T47D (cell line): ENCODE data around the gene MAN1C1.
A peak's percentile ranks its signal among the peaks of the same experiment; 100 is the strongest.
"Not testable (repeated sequence)": the region's sequence is repeated elsewhere in the genome, so short reads cannot be mapped to it uniquely, and the experiment has no call there.

Experiments used
- DNase-seq, 2 experiments: peaks; one replicate each; pipeline versions ENCODE4 v3.0.0 to v3.0.0-alpha.2; 2011 to 2012; ENCODE audit warnings: low read depth in 1 of 2, low spot score in 1 of 2
- JUND ChIP-seq: IDR thresholded peaks from 2 replicates; pipeline ENCODE4 v1.6.1; 2012; ENCODE audit warnings: low read depth
- in situ Hi-C: cut with HindIII; loops from 2 replicates; pipeline ENCODE4 v1.10.0; 2016; ENCODE audit warnings: low sequenced_read_pairs, low pct_unique_long_range_greater_than_20kb

Gene MAN1C1

GRCh38 chr1:25651824-25652741, 35.5 kb downstream of the MAN1C1 start:
- no peak for DNase-seq
- TF ChIP-seq JUND = no peak
- in situ Hi-C loops = no loop called here

- in situ Hi-C loops = no loop called here
- no peak for TF ChIP-seq JUND
- no peak for DNase-seq
These were observed 37.0 kb downstream of the MAN1C1 start for GRCh38 chr1:25653558-25653957.

- in situ Hi-C loops = no loop called here
- TF ChIP-seq JUND = no peak
- DNase-seq = no peak
These were observed 37.6 kb downstream of the MAN1C1 start for GRCh38 chr1:25654109-25654660.

GRCh38 chr1:25657121-25657882, 40.7 kb downstream of the MAN1C1 start:
- in situ Hi-C loops = no loop called here
- no peak for DNase-seq
- TF ChIP-seq JUND = no peak

GRCh38 chr1:25657883-25658760, 41.5 kb downstream of the MAN1C1 start:
- TF ChIP-seq JUND = no peak
- in situ Hi-C loops = no loop called here
- DNase-seq = no peak

- TF ChIP-seq JUND = no peak
- in situ Hi-C loops = no loop called here
- DNase-seq = no peak
These were observed 42.3 kb downstream of the MAN1C1 start for GRCh38 chr1:25658791-25659431.

GRCh38 chr1:25661043-25661815, 44.6 kb downstream of the MAN1C1 start:
- no peak for TF ChIP-seq JUND
- in situ Hi-C loops = no loop called here
- DNase-seq = peak in 1 of 2 experiments; percentile 43

- in situ Hi-C loops = no loop called here
- no peak for TF ChIP-seq JUND
- peak in 1 of 2 experiments; percentile 72 for DNase-seq
These were observed 45.5 kb downstream of the MAN1C1 start for GRCh38 chr1:25662061-25662460.

- DNase-seq, in situ Hi-C loops: not testable (repeated sequence)
These were observed 46.4 kb downstream of the MAN1C1 start for GRCh38 chr1:25662959-25663358.

GRCh38 chr1:25664357-25665199, 48.0 kb downstream of the MAN1C1 start:
- in situ Hi-C loops = no loop called here
- no peak for DNase-seq

More at GRCh38 chr1:25664357-25665199, 48.0 kb downstream of the MAN1C1 start:
- no peak for TF ChIP-seq JUND
